ENCODE data around the gene STAG1. TPM values are rescaled to one million over a fixed set of nuclear protein-coding genes. Genes with fewer than 3 reads are reported as not detected.

Gene STAG1
- total RNA-seq, 1 experiment from 2014 or later: 43.7 TPM

DNA sequence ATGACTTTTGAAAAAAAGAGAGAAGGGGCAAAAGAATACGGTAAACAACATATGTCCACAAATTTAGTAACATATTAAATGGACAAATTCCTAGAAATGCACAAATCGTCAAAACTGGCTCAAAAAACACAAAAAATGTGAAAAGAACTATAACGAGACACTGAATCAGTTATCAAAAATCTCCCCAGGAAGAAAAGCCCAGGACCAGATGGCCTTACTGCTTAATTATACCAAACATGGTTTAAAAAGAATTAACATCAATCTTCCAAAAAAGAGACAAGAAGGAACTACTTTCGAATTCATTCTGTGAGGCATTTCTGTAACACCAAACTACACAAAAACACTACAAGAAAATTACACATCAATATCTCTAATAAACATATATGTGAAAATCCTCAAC is 117.4 kb downstream of the STAG1 start:
- in situ Hi-C loops (cut with HindIII; ENCODE audit: low pct_unique_long_range_greater_than_20kb, low sequenced_read_pairs): no loop called here
- Histone ChIP-seq H3K36me3 (ENCODE audit: control insufficient read depth, insufficient read depth, low read length) (no peaks in the 10 kb centered on the region), H3K4me3 (ENCODE audit: low read depth in 2 of 2, low read length in 2 of 2) (no peak overlapping the region), H3K27me3 (ENCODE audit: control insufficient read depth, insufficient read depth, low read length) (no peaks in the 10 kb centered on the region), H3K4me1 (ENCODE audit: control insufficient read depth, insufficient read depth, low read length) (peaks cover 33% of the 10 kb centered on the region), H3K27ac (ENCODE audit: low read length) (no peak overlapping the region), H3K9me3 (ENCODE audit: control insufficient read depth, insufficient read depth, low read depth, low read length) (no peaks in the 10 kb centered on the region)
- ATAC-seq: no peak
- CTCF ChIA-PET: no interaction called here
- intact Hi-C loops (cut with micrococcal nuclease; ENCODE audit: unreplicated experiment): no loop called here
- no peak for DNase-seq (ENCODE audit: low read depth, low spot score)
- TF ChIP-seq TCF7L2 (IDR thresholded peaks at IDR 0.05; ENCODE audit: low read depth, low read length) (no peak), SIN3A (IDR thresholded peaks at IDR 0.05; ENCODE audit: borderline replicate concordance, insufficient read depth, low read depth, low read length) (no peak), POLR2AphosphoS5 (IDR thresholded peaks at IDR 0.05; ENCODE audit: low read depth, low read length) (no peak), CTCF (IDR thresholded peaks at IDR 0.05) (no peak)
- no TSS peak for BruUV-seq (replicated peaks)
- POLR2A ChIA-PET: no interaction called here

GRCh38 chr3:136632625-136633081 is 119.5 kb downstream of the STAG1 start:
- Histone ChIP-seq H3K9me3 (ENCODE audit: control insufficient read depth, insufficient read depth, low read depth, low read length) (no peaks in the 10 kb centered on the region), H3K36me3 (ENCODE audit: control insufficient read depth, insufficient read depth, low read length) (no peaks in the 10 kb centered on the region), H3K4me3 (ENCODE audit: low read depth in 2 of 2, low read length in 2 of 2) (no peak overlapping the region), H3K27me3 (ENCODE audit: control insufficient read depth, insufficient read depth, low read length) (no peaks in the 10 kb centered on the region), H3K4me1 (ENCODE audit: control insufficient read depth, insufficient read depth, low read length) (peaks cover 33% of the 10 kb centered on the region), H3K27ac (ENCODE audit: low read length) (peak overlapping the region; percentile 59)
- DNase-seq (ENCODE audit: low read depth, low spot score) (no peak), ATAC-seq (peak; percentile 77)
- ChIA-PET CTCF (no interaction called here), POLR2A (interaction anchor here (0.7 kb wide), 1 partner anchor 203 kb away, joined by 3 read pairs; no protein-coding TSS in a partner anchor)
- in situ Hi-C loops (cut with HindIII; ENCODE audit: low pct_unique_long_range_greater_than_20kb, low sequenced_read_pairs): no loop called here
- no peak for TF ChIP-seq TCF7L2 (IDR thresholded peaks at IDR 0.05; ENCODE audit: low read depth, low read length)
- TF ChIP-seq POLR2AphosphoS5 (IDR thresholded peaks at IDR 0.05; ENCODE audit: low read depth, low read length): no peak
- TF ChIP-seq SIN3A (IDR thresholded peaks at IDR 0.05; ENCODE audit: borderline replicate concordance, insufficient read depth, low read depth, low read length): no peak
- intact Hi-C loops (cut with micrococcal nuclease; ENCODE audit: unreplicated experiment): no loop called here
- no TSS peak for BruUV-seq (replicated peaks)

- in situ Hi-C loops (cut with HindIII; ENCODE audit: low pct_unique_long_range_greater_than_20kb, low sequenced_read_pairs): no loop called here
- intact Hi-C loops (cut with micrococcal nuclease; ENCODE audit: unreplicated experiment): no loop called here
- no peaks in the 10 kb centered on the region for H3K36me3 ChIP-seq (ENCODE audit: control insufficient read depth, insufficient read depth, low read length)
- H3K4me1 ChIP-seq (ENCODE audit: control insufficient read depth, insufficient read depth, low read length): peaks cover 33% of the 10 kb centered on the region
- DNase-seq (ENCODE audit: low read depth, low spot score) (no peak), ATAC-seq (no peak)
- H3K27me3 ChIP-seq (ENCODE audit: control insufficient read depth, insufficient read depth, low read length): no peaks in the 10 kb centered on the region
- POLR2A ChIA-PET: interaction anchor here (0.5 kb wide), 1 partner anchor 112 kb away, joined by 8 read pairs; no protein-coding TSS in a partner anchor
- no TSS peak for BruUV-seq (replicated peaks)
- CTCF ChIA-PET: no interaction called here
- H3K9me3 ChIP-seq (ENCODE audit: control insufficient read depth, insufficient read depth, low read depth, low read length): no peaks in the 10 kb centered on the region
- peak overlapping the region; percentile 5; the same call in 1 of the 2 replicates for H3K27ac ChIP-seq (ENCODE audit: low read length)
- no peak for TF ChIP-seq POLR2AphosphoS5 (IDR thresholded peaks at IDR 0.05; ENCODE audit: low read depth, low read length)
- TF ChIP-seq, protein P1, sequence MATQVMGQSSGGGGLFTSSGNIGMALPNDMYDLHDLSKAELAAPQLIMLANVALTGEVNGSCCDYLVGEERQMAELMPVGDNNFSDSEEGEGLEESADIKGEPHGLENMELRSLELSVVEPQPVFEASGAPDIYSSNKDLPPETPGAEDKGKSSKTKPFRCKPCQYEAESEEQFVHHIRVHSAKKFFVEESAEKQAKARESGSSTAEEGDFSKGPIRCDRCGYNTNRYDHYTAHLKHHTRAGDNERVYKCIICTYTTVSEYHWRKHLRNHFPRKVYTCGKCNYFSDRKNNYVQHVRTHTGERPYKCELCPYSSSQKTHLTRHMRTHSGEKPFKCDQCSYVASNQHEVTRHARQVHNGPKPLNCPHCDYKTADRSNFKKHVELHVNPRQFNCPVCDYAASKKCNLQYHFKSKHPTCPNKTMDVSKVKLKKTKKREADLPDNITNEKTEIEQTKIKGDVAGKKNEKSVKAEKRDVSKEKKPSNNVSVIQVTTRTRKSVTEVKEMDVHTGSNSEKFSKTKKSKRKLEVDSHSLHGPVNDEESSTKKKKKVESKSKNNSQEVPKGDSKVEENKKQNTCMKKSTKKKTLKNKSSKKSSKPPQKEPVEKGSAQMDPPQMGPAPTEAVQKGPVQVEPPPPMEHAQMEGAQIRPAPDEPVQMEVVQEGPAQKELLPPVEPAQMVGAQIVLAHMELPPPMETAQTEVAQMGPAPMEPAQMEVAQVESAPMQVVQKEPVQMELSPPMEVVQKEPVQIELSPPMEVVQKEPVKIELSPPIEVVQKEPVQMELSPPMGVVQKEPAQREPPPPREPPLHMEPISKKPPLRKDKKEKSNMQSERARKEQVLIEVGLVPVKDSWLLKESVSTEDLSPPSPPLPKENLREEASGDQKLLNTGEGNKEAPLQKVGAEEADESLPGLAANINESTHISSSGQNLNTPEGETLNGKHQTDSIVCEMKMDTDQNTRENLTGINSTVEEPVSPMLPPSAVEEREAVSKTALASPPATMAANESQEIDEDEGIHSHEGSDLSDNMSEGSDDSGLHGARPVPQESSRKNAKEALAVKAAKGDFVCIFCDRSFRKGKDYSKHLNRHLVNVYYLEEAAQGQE (IDR thresholded peaks at IDR 0.05; ENCODE audit: insufficient read depth in 1 of 2, low read depth in 2 of 2, low read length in 1 of 2): no peak
- TF ChIP-seq SIN3A (IDR thresholded peaks at IDR 0.05; ENCODE audit: borderline replicate concordance, insufficient read depth, low read depth, low read length): no peak
- no peak overlapping the region for H3K4me3 ChIP-seq (ENCODE audit: low read depth in 2 of 2, low read length in 2 of 2)
Observed at GRCh38 chr3:136631424-136631823, 120.8 kb downstream of the STAG1 start.

All from Panc1 (cell line).